Activated CD4-positive, alpha-beta T cell treated with anti-CD3 and anti-CD28 coated beads, Interleukin-2, amount 50 U/mL, for 4 hours (primary cell): ENCODE results near the gene LRRTM3.

Experiments
- DNase-seq, 2 experiments: peaks; one replicate each; pipeline ENCODE4 v3.0.0-alpha.2; 2020

LRRTM3 gene

DNA sequence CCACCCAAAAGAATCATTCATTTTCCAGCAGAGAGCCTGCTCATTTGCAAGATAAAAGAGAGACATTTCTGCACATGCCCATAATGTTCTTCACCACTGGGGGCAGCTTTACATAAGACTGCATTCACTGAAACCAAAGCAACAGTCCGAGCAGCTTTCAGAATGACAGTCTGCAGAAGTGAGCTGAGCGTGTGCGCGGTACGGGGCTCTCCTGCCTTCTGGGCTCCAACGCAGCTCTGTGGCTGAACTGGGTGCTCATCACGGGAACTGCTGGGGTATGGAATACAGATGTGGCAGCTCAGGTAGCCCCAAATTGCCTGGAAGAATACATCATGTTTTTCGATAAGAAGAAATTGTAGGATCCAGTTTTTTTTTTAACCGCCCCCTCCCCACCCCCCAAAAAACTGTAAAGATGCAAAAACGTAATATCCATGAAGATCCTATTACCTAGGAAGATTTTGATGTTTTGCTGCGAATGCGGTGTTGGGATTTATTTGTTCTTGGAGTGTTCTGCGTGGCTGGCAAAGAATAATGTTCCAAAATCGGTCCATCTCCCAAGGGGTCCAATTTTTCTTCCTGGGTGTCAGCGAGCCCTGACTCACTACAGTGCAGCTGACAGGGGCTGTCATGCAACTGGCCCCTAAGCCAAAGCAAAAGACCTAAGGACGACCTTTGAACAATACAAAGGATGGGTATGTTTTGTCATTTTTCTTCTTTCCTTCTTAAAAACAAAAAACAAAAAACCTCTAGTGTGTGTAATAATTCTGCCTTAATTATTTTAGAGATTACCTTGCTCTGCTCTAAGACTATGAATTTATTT is at the start of gene LRRTM3:
Gene LRRTM3, plus strand, starts transcription at position 141 of the 820 bp plus-strand sequence.
- DNase-seq: no peak

DNA sequence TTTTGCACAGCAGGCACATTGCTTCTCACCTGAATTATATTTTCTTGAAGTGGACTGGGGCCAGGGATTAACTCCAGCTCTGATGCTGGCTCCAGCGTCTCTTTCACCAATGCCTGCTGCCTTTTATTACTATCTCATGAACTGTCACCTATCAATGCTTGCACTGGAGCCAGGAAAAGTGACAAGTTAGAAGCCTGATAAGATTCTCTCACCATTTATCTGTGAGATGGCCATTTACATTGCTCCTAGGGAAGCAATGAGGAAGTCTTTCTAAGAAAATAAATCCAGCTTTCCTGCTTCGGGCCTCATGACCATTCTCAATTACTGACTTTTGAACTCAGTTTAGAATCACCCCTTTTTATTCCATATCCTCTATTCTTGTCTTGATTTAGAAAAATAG is 48.5 kb upstream of the LRRTM3 start:
- DNase-seq: no peak

DNA sequence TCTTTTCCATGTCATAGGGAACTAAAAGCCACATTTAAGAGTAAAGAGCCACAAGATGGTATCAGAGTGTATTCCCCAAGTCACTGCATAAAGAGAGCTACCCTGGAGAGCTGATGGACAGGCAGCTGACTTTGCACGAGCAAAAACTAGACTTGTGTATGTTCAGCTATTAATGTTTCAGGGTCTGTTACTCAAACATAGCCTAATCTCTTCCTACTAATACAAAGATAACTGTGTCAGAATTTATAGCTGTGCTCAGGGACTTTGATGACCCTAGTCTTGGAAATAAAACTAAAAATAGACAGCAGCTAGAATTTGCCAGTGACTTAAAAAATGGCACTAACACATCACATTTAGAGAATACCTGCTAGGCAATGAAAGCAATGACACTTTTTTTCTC is 45.5 kb upstream of the LRRTM3 start:
- DNase-seq: no peak

DNA sequence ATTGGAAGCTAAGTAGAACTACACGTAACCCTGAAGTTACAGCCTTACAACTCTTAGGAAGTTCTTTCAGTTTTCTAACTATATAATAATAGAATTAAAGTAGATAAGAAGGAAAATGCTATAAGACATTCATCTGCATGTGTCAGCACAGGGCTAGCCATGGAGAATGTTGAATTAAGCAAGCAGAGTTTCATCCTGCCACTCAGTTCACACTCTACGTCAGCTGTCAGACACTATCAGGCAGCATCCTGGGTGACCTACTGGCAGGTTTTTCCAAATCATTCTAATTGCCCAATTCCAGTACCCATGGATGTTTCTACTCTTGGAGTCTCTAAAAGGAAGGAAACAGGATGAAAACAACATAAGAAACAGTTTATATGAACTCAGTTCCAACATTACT is 45.0 kb upstream of the LRRTM3 start:
- DNase-seq: no peak

DNA sequence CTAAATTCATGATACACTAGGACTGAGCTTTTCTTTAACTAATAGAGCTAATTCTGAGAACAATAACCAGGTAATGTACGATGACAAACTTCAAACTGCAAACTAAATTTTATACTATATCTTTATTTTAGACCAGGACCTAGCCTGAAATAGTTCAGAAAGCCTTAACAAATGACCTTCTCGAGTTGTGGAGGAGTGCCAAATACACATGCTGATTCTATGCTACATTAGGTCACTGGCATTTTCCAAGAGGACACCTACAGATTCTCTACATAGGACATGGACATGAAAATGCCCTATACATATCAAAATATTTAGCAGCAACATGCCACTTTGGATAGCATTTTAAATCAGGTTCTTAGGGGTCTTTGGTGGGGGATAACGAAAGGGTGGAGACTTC is 44.0 kb upstream of the LRRTM3 start:
- DNase-seq: no peak

DNA sequence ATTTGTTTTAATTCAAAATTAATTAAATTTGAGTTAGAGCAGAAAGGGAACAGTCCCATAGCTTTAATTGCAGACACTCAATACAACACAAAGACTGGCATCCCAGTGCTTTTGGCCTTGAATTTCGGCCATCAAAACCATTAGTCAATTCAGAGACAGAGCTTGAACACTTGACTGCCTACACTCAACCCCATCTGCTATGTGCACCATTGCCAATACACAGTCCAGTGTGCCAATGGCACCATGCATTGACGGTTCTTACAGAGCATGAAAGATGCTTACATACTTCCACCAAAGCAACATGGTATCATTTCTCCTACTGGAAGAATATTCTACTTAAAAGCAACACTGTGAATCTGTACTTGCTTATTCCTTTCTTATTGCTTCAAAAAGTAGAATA is 43.6 kb upstream of the LRRTM3 start:
- DNase-seq: no peak

DNA sequence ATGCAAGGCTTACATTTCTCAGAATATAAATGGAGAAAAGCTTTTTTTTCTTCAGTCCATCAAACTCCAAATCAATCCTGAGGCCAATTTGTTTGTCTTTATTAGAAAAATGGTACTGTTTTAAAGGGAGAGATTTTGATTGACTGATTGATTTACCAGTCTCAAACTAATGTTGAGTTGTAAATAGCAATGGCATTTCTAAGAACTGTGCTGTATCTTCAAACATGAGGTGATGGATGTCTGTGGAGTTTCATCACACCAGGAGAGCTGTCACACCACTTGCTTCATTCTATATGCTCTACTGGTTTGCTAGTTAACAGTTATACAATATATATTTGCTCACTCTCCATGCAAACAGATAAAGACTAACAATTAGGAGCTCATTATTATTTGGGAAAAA is 39.0 kb upstream of the LRRTM3 start:
- DNase-seq: no peak

DNA sequence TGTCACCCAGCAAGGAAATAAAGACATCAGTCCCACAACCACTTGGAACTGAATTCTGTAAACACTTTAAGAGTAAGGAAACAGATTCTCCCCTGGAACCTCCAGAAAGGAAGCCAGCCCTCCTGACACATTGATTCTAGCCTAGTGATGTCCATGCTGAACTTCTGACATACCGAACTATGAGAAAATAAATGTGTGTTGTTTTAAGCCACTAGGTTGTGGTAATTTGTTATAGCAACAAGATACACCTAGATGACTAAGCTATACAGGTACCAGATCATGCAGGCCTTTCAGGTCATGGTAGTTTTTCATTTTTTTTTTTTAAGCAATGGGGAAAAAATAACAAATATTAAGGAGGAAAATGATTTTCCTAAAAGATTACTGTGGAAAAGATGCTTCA is 37.6 kb upstream of the LRRTM3 start:
- no peak for DNase-seq

DNA sequence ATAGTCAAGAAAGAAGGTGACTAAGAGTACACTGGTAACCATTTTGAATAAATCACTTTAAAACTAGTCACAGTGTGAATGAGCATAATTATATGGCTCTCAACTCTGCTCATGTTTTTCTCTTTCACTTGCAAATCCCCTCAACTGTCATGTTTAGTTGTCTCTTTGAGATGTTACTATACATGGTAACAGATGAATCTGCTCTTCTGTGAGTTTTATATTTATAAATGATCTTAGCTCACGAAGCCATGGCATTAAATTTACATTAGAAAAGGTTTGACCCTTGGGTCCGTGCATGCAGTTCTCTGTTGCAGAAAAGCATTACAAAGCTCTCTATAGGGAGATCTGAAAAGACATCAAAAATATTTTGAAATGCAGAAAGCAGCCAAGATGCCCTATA is 33.0 kb upstream of the LRRTM3 start:
- no peak for DNase-seq

DNA sequence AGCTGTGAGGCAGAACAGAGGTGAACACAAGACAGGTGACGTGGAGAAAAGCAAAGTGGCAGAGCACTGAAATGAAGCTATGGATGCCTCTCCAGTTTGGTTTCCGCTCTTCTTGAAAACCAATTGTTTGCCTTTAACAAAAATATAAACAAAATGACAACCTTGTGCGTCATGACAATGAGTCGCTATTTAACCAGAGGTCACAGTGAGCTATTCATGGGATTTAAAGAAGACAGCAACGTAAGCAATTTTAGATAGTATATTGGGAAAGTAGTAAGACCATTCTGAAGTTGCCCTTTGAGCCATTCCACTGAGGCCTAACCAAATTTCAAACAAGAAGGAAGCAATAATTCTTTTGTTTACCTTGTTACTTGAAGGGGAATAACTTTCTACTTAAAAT is 15.2 kb upstream of the LRRTM3 start:
- DNase-seq: no peak

DNA sequence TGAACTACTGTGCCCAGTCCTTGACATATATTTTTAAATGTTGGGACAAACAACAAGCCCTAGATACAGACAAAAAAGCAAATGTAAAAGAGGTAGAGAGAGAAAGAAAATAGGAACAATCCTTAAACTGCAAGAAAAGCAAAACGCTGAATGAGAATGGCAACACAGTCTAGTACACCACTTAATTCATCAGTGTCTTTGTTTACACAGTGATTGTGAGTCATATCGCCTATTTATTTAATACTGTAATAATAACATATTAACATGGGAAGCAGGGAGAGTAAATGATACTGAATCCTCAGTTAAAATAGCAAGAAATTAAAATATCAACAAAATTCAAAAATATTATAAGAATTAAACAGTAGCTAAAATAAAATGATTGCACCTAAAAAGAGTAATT is 9.8 kb upstream of the LRRTM3 start:
- no peak for DNase-seq

DNA sequence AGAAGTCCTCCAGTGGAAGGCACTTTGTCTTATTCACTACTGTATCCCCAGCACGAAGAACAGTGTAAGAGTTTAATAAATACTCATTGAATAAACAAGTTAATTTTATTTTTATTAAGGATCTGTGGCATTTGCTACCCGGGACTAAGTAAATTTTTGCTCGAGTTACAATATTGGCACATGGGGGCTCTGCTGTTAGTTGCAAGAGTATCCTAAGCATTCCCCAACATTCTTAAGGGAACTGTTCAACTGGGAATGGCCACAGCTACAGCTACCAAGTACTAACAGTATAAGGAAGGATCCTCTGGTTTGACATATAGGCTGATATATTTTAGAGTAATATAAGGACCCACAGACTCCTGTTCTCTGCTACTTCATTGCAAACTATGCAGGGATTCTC is 8.7 kb upstream of the LRRTM3 start:
- DNase-seq: no peak

DNA sequence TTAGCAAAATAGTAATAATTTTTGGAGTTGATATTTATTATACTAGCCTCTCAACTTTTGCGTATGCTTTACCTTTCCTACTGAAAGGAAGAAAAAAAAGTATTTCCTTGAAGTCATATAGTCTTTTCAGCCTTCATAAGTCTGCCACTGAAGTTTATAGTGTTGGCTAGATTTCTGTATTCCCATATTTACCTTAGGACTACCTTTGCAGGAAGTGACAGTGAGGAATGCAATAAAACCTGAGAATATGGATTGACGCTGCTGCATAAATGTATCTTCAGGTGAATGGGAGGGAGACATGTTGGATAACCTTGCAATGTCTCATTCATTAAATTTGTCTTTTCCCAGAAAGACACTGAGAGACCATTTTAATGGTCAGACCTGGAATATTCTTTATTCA is 6.6 kb upstream of the LRRTM3 start:
- no peak for DNase-seq

DNA sequence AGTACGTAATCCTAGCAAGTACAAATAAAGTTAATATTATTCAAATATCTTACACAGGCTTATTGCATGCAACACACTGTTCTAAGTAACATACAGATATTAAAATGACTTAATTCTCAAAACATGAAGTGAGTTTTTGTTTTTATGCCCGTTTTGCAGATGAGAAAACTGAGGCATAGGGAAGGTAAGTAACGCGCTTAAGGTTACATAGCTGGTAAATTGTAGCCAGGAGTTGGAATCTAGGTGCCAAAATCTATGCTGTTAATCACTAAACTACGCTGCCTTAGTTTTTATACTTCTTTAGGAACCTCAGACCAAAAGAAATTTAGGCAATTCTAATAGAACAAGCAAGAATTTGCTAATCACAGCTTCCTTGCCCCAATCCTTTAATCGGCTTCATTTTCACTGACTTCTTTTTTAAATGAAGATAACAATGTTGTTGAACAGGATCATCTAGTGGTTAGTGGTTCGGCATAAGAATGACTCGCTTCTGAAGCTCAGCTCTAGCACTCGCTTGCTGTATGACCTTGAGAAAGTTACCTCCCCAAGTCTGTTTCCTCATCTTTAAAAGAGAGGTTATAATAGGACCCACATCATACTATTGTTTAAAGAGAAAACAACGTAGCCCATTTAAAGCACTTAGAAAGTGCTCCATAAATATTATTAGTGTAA is 1.0 kb upstream of the LRRTM3 start:
- DNase-seq: no peak

DNA sequence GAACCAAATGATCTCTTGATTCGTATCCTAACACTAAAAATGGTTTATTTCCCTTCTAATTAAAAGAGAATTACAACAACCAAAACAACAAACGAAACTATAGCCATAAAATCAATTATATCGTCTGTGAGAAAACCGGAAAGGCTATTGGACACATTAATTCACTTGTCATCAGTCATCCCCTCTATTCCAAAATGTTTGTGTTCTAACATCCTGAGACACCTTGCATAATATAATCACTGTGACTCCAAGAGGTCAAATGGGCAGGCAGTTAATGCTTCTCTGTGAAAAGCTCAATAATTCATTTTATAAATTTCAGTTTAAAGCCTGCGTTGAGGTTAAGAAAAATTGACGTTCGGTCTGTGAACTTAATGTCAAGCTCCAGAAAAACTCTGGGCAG is 463 bp upstream of the LRRTM3 start:
- DNase-seq: no peak

DNA sequence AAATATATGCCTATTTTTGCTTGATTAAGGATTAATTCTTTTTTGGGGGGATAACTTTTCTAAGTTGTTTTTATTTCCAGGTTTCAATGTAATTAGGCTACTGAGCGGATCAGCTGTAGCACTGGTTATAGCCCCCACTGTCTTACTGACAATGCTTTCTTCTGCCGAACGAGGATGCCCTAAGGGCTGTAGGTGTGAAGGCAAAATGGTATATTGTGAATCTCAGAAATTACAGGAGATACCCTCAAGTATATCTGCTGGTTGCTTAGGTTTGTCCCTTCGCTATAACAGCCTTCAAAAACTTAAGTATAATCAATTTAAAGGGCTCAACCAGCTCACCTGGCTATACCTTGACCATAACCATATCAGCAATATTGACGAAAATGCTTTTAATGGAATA is 1.0 kb downstream of the LRRTM3 start:
- no peak for DNase-seq

DNA sequence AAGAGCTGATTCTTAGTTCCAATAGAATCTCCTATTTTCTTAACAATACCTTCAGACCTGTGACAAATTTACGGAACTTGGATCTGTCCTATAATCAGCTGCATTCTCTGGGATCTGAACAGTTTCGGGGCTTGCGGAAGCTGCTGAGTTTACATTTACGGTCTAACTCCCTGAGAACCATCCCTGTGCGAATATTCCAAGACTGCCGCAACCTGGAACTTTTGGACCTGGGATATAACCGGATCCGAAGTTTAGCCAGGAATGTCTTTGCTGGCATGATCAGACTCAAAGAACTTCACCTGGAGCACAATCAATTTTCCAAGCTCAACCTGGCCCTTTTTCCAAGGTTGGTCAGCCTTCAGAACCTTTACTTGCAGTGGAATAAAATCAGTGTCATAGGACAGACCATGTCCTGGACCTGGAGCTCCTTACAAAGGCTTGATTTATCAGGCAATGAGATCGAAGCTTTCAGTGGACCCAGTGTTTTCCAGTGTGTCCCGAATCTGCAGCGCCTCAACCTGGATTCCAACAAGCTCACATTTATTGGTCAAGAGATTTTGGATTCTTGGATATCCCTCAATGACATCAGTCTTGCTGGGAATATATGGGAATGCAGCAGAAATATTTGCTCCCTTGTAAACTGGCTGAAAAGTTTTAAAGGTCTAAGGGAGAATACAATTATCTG is 1.6 kb downstream of the LRRTM3 start:
- DNase-seq: no peak

DNA sequence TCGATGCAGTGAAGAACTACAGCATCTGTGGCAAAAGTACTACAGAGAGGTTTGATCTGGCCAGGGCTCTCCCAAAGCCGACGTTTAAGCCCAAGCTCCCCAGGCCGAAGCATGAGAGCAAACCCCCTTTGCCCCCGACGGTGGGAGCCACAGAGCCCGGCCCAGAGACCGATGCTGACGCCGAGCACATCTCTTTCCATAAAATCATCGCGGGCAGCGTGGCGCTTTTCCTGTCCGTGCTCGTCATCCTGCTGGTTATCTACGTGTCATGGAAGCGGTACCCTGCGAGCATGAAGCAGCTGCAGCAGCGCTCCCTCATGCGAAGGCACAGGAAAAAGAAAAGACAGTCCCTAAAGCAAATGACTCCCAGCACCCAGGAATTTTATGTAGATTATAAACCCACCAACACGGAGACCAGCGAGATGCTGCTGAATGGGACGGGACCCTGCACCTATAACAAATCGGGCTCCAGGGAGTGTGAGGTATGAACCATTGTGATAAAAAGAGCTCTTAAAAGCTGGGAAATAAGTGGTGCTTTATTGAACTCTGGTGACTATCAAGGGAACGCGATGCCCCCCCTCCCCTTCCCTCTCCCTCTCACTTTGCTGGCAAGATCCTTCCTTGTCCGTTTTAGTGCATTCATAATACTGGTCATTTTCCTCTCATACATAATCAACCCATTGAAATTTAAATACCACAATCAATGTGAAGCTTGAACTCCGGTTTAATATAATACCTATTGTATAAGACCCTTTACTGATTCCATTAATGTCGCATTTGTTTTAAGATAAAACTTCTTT is 2.3 kb downstream of the LRRTM3 start:
- DNase-seq: no peak

DNA sequence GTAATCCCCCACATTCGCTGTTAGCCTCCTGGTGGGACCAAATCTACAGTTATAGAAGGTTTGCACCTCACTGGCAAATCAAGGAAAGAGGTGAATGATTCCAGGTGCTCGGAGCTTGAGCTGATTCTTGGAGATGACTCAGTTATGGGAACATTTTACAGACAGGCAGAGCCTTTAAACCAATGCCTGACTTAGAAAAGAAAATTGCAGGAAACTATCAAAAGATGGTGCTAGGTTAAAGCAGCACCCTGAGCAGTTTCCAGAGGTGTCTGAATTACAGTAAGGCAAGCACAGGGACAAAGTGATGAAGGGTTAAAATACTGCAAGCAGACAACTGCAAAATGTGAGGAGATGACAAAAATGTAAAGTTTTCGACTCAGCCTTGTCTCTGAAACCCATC is 2.9 kb downstream of the LRRTM3 start:
- no peak for DNase-seq

DNA sequence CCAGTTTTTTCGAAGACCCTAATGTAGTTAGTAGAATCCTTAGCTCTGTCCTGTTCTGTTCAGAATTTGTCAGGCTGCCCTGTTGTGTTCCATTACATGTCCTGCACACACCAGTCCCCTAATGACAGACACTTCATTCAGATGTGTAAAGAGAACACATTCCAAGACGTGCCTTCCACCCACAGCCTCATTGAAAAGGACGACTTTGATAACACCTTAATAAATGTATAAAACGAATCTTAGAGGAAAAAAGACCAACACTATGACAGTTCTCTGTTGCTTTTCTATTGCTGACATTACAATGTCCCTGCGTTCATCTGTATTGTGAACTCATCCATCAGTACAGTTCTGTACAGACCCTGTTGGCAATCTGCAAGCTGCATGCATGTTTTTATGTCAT is 3.5 kb downstream of the LRRTM3 start:
- DNase-seq: no peak

DNA sequence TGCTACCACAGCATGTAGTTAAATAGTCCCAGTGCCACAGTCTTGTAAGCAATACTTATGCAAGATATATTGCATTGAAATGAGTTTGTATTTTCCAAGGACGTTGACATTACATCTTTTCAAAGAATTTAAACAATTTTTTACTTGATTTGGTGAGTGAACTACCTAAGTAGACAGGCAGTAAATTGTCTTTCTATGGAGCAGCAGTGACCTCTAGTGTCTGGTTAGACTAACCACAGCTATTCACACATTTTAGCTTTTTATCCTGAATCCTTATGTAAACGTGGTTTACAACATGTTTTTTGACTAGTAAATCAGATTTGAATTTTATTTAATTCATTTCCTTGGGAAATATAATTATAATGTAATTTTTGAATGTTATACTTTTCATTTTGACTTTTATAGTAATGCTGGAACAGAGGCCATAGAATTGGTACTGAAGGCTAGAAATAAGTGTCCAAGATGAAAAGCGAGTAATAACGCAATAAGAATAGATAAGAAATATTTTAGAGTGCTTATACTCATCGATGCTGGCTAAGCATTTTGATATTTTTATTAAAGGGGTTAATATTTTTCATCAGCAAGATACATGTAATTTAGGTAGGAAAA is 5.6 kb downstream of the LRRTM3 start:
- DNase-seq: no peak

DNA sequence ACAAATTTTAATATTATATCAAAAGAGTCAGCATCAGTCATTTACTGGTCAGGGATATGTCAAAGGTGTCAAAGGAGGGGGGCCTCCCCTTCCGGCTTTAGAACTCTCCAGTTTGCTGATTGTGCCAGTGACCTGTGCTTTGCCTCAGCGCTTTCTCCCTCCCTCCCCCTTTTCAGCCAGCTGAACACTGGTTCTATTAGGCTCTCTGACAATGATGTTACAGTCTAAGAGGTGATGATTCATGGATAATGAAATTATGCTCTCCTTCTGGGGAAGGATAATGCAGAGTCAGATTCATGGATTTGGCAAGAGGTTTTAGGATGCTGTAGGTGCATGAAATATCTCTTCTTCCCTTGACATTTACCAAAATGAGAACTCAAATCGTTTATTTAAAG is 6.1 kb downstream of the LRRTM3 start:
- no peak for DNase-seq

DNA sequence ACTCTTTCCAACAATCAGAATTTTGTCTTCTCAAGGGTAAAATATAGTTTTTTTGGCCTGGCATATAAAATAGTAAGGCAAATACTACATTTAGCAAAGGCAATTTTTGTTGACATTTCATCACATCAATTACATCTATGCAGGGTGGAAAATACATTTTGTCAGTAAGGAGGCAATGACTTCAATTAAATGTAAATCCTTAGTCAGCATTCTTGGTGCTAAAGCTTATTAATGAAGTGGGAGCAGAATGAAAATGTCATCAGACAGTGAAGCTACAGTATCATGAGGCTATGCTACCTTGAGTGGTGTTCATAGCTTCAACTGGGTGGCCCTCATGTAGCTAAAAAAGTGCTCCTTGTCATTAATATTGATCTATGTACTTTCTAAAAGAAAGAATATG is 8.9 kb downstream of the LRRTM3 start:
- DNase-seq: no peak
